WTC11 (cell line): ENCODE results near the gene ACSF3. TPM values are rescaled to one million over a fixed set of nuclear protein-coding genes. Genes with fewer than 3 reads are reported as not detected.

ENCODE experiments used
- ATAC-seq: fragments of 200-7000 bp; cut with Tn5 transposase; 2 replicates; pipeline ENCODE4 v1.10.0; 2021; ENCODE audit warnings: mild to moderate bottlenecking, moderate library complexity
- CTCF ChIA-PET: fragments of 300-600 bp; sonication (Branson Sonifier 250); formaldehyde crosslinking; loops from one replicate; lab custom pipeline; 2021; ENCODE audit warnings: antibody characterized with exemption; lab: Charles Lee
- POLR2A ChIA-PET: fragments of 350-600 bp; sonication (Branson Sonifier 250); formaldehyde crosslinking; loops from one replicate; lab custom pipeline; 2021; ENCODE audit warnings: antibody characterized with exemption; lab: Charles Lee
- DNase-seq: peaks from one replicate; pipeline ENCODE4 v3.0.0; 2021; ENCODE audit warnings: low spot score
- H3K27ac Mint-ChIP-seq: 2 replicates; pipeline ENCODE4 v1.8.0; 2021; ENCODE audit warnings: mixed read lengths
- H3K27me3 Mint-ChIP-seq: 2 replicates; pipeline ENCODE4 v1.8.0; 2021; ENCODE audit warnings: low read depth, mild to moderate bottlenecking, moderate library complexity, mixed read lengths
- H3K36me3 Mint-ChIP-seq: 2 replicates; pipeline ENCODE4 v1.8.0; 2021; ENCODE audit warnings: mixed read lengths
- H3K4me1 Mint-ChIP-seq: 2 replicates; pipeline ENCODE4 v1.8.0; 2022; ENCODE audit warnings: mixed read lengths
- H3K4me3 Mint-ChIP-seq: 2 replicates; pipeline ENCODE4 v1.8.0; 2021; ENCODE audit warnings: mild to moderate bottlenecking, moderate library complexity, mixed read lengths
- H3K9me3 Mint-ChIP-seq: 2 replicates; pipeline ENCODE4 v1.8.0; 2021; ENCODE audit warnings: mixed read lengths
- ATF1 ChIP-seq: sonication (generic); formaldehyde crosslinking; IDR thresholded peaks from 2 replicates; pipeline ENCODE4 v1.8.1; 2023; ENCODE audit warnings: mild to moderate bottlenecking, moderate library complexity, missing genetic modification reagents
- ELF4 ChIP-seq: sonication (generic); formaldehyde crosslinking; IDR thresholded peaks from 2 replicates; pipeline ENCODE4 v1.8.1; 2022; ENCODE audit warnings: low read depth, mild to moderate bottlenecking, moderate library complexity, missing genetic modification reagents
- FOXP1 ChIP-seq: sonication (generic); formaldehyde crosslinking; IDR thresholded peaks from 2 replicates; pipeline ENCODE4 v1.8.0; 2022; ENCODE audit warnings: missing genetic modification reagents, mild to moderate bottlenecking, moderate library complexity, borderline replicate concordance
- GABPB1 ChIP-seq: sonication (generic); formaldehyde crosslinking; IDR thresholded peaks from 2 replicates; pipeline ENCODE4 v1.8.1; 2023; ENCODE audit warnings: mild to moderate bottlenecking, missing genetic modification reagents
- GRHL2 ChIP-seq: fragments of 250-450 bp; sonication (Bioruptor Pico); IDR thresholded peaks from 2 replicates; pipeline ENCODE4 v1.8.0; 2022; ENCODE audit warnings: mild to moderate bottlenecking, moderate library complexity; ENCODE audit not compliant: insufficient replicate concordance, severe bottlenecking
- JUN ChIP-seq: sonication (generic); formaldehyde crosslinking; IDR thresholded peaks from 2 replicates; pipeline ENCODE4 v1.8.0; 2023; ENCODE audit warnings: mild to moderate bottlenecking, missing genetic modification reagents
- KAT7 ChIP-seq: sonication (generic); formaldehyde crosslinking; IDR thresholded peaks from 2 replicates; pipeline ENCODE4 v1.8.1; 2023; ENCODE audit warnings: missing genetic modification reagents, mild to moderate bottlenecking, borderline replicate concordance
- MYBL2 ChIP-seq: sonication (generic); formaldehyde crosslinking; IDR thresholded peaks from 2 replicates; pipeline ENCODE4 v1.8.1; 2023; ENCODE audit warnings: mild to moderate bottlenecking, moderate library complexity, missing genetic modification reagents
- NFYB ChIP-seq: sonication (generic); formaldehyde crosslinking; conservative IDR thresholded peaks from 2 replicates; pipeline ENCODE4 v1.8.0; 2022; ENCODE audit warnings: low read depth, missing genetic modification reagents
- NR2C2 ChIP-seq: sonication (generic); formaldehyde crosslinking; IDR thresholded peaks from 2 replicates; pipeline ENCODE4 v1.8.0; 2022; ENCODE audit warnings: mild to moderate bottlenecking, missing genetic modification reagents
- NR3C1 ChIP-seq: sonication (generic); formaldehyde crosslinking; conservative IDR thresholded peaks from 2 replicates; pipeline ENCODE4 v1.8.1; 2023; ENCODE audit warnings: low read depth, mild to moderate bottlenecking, missing genetic modification reagents
- SOX15 ChIP-seq: fragments of 250-450 bp; sonication (Bioruptor Pico); IDR thresholded peaks from 2 replicates; pipeline ENCODE4 v1.9.0; 2021; ENCODE audit warnings: mild to moderate bottlenecking
- SP1 ChIP-seq: sonication (generic); formaldehyde crosslinking; conservative IDR thresholded peaks from 2 replicates; pipeline ENCODE4 v1.8.1; 2022; ENCODE audit warnings: missing genetic modification reagents
- ZNF232 ChIP-seq: sonication (generic); formaldehyde crosslinking; IDR thresholded peaks from 2 replicates; pipeline ENCODE4 v1.8.0; 2022; ENCODE audit warnings: mild to moderate bottlenecking, missing genetic modification reagents
- ZNF317 ChIP-seq: sonication (generic); formaldehyde crosslinking; IDR thresholded peaks from 2 replicates; pipeline ENCODE4 v1.8.1; 2023; ENCODE audit warnings: low read depth, mild to moderate bottlenecking, moderate library complexity, missing genetic modification reagents, borderline replicate concordance
- ZNF416 ChIP-seq: fragments of 250-450 bp; sonication (Bioruptor Pico); IDR thresholded peaks from 2 replicates; pipeline ENCODE4 v1.9.0; 2021; ENCODE audit warnings: mild to moderate bottlenecking, inconsistent platforms
- ZNF671 ChIP-seq: fragments of 250-450 bp; sonication (Bioruptor Pico); IDR thresholded peaks from 2 replicates; pipeline ENCODE4 v1.8.0; 2021; ENCODE audit warnings: mild to moderate bottlenecking
- total RNA-seq: library from RNA; stranded (reverse); gene quantifications from 3 replicates; pipeline ENCODE4 v1.2.3, GENCODE V29; 2021
- TF ChIP-seq, protein P1 (sequence below): sonication (generic); formaldehyde crosslinking; IDR thresholded peaks from 2 replicates; pipeline ENCODE4 v1.8.0; 2022; ENCODE audit warnings: mild to moderate bottlenecking, missing genetic modification reagents
- TF ChIP-seq, protein P2 (sequence below): sonication (generic); formaldehyde crosslinking; IDR thresholded peaks from 2 replicates; pipeline ENCODE4 v1.8.0; 2022; ENCODE audit warnings: missing genetic modification reagents
- TF ChIP-seq, protein P3 (sequence below): sonication (generic); formaldehyde crosslinking; IDR thresholded peaks from 2 replicates; pipeline ENCODE4 v1.8.1; 2023; ENCODE audit warnings: mild to moderate bottlenecking, missing genetic modification reagents
- TF ChIP-seq, protein P4 (sequence below): sonication (generic); formaldehyde crosslinking; IDR thresholded peaks from 2 replicates; pipeline ENCODE4 v1.8.1; 2022; ENCODE audit warnings: low read depth, missing genetic modification reagents, borderline replicate concordance
- TF ChIP-seq, protein P5 (sequence below): sonication (generic); formaldehyde crosslinking; IDR thresholded peaks from 2 replicates; pipeline ENCODE4 v1.8.1; 2023; ENCODE audit warnings: mild to moderate bottlenecking, missing genetic modification reagents, moderate library complexity
- TF ChIP-seq, protein P6 (sequence below): fragments of 250-450 bp; sonication (Bioruptor Pico); IDR thresholded peaks from 2 replicates; pipeline ENCODE4 v1.9.0; 2021; ENCODE audit warnings: mild to moderate bottlenecking

The ACSF3 gene
- total RNA-seq, 1 experiment from 2014 or later, result 22.9 TPM

DNA sequence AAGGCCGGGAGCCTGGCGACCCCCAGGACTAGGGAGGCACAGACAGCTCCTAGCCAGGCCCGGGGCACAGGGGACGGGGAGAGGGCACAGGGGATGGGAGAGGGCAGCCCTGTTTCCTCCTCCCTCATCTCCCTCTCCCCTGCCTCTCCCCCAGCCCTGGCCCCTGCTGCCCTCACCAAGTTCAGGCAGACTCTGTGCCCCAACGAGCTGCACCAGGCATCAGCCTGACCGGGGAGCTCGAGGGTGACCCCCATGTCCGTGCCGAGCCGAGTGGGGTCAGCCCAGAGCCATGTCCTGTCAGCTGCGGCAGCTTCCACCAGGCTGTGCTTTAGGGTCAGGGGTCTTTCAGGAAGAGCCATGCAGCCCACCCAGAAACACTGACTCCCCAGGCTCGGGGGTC lies 83.8 kb downstream of the ACSF3 start:
- no peaks in the 10 kb centered on the region for H3K9me3 Mint-ChIP-seq
- TF ChIP-seq, protein P1, sequence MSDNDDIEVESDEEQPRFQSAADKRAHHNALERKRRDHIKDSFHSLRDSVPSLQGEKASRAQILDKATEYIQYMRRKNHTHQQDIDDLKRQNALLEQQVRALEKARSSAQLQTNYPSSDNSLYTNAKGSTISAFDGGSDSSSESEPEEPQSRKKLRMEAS (CRISPR knock-in tag), result no peak
- TF ChIP-seq NFYB (CRISPR knock-in tag), result no peak
- TF ChIP-seq, protein P2, sequence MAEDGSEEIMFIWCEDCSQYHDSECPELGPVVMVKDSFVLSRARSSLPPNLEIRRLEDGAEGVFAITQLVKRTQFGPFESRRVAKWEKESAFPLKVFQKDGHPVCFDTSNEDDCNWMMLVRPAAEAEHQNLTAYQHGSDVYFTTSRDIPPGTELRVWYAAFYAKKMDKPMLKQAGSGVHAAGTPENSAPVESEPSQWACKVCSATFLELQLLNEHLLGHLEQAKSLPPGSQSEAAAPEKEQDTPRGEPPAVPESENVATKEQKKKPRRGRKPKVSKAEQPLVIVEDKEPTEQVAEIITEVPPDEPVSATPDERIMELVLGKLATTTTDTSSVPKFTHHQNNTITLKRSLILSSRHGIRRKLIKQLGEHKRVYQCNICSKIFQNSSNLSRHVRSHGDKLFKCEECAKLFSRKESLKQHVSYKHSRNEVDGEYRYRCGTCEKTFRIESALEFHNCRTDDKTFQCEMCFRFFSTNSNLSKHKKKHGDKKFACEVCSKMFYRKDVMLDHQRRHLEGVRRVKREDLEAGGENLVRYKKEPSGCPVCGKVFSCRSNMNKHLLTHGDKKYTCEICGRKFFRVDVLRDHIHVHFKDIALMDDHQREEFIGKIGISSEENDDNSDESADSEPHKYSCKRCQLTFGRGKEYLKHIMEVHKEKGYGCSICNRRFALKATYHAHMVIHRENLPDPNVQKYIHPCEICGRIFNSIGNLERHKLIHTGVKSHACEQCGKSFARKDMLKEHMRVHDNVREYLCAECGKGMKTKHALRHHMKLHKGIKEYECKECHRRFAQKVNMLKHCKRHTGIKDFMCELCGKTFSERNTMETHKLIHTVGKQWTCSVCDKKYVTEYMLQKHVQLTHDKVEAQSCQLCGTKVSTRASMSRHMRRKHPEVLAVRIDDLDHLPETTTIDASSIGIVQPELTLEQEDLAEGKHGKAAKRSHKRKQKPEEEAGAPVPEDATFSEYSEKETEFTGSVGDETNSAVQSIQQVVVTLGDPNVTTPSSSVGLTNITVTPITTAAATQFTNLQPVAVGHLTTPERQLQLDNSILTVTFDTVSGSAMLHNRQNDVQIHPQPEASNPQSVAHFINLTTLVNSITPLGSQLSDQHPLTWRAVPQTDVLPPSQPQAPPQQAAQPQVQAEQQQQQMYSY (CRISPR knock-in tag), result no peak
- TF ChIP-seq, protein P3, sequence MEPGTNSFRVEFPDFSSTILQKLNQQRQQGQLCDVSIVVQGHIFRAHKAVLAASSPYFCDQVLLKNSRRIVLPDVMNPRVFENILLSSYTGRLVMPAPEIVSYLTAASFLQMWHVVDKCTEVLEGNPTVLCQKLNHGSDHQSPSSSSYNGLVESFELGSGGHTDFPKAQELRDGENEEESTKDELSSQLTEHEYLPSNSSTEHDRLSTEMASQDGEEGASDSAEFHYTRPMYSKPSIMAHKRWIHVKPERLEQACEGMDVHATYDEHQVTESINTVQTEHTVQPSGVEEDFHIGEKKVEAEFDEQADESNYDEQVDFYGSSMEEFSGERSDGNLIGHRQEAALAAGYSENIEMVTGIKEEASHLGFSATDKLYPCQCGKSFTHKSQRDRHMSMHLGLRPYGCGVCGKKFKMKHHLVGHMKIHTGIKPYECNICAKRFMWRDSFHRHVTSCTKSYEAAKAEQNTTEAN (CRISPR knock-in tag), result no peak
- TF ChIP-seq MYBL2 (CRISPR knock-in tag), result no peak
- TF ChIP-seq ZNF416 (CRISPR knock-in tag), result no peak
- TF ChIP-seq NR3C1, result no peak
- no peak for TF ChIP-seq SP1 (CRISPR knock-in tag)
- no peak for TF ChIP-seq ZNF317 (CRISPR knock-in tag)
- TF ChIP-seq FOXP1 (CRISPR knock-in tag), result no peak
- TF ChIP-seq JUN, result no peak
- TF ChIP-seq, protein P4, sequence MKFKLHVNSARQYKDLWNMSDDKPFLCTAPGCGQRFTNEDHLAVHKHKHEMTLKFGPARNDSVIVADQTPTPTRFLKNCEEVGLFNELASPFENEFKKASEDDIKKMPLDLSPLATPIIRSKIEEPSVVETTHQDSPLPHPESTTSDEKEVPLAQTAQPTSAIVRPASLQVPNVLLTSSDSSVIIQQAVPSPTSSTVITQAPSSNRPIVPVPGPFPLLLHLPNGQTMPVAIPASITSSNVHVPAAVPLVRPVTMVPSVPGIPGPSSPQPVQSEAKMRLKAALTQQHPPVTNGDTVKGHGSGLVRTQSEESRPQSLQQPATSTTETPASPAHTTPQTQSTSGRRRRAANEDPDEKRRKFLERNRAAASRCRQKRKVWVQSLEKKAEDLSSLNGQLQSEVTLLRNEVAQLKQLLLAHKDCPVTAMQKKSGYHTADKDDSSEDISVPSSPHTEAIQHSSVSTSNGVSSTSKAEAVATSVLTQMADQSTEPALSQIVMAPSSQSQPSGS (CRISPR knock-in tag), result no peak
- peaks cover 7% of the 10 kb centered on the region; the same call in 1 of the 2 replicates for H3K4me1 Mint-ChIP-seq
- CTCF ChIA-PET, result interaction anchor here (1.0 to 1.5 kb wide), 3 partner anchors 10 to 440 kb away, joined by 3 to 10 read pairs (median 8); no protein-coding TSS in a partner anchor
- peaks cover 2% of the 10 kb centered on the region; the same call in 1 of the 2 replicates for H3K27me3 Mint-ChIP-seq
- no peak overlapping the region for H3K27ac Mint-ChIP-seq
- POLR2A ChIA-PET, result interaction anchor here (0.5 kb wide), 1 partner anchor 48 kb away, joined by 5 read pairs; no protein-coding TSS in a partner anchor
- no peaks in the 10 kb centered on the region for H3K36me3 Mint-ChIP-seq
- DNase-seq, result no peak
- H3K4me3 Mint-ChIP-seq, result no peak overlapping the region
- ATAC-seq, result no peak

DNA sequence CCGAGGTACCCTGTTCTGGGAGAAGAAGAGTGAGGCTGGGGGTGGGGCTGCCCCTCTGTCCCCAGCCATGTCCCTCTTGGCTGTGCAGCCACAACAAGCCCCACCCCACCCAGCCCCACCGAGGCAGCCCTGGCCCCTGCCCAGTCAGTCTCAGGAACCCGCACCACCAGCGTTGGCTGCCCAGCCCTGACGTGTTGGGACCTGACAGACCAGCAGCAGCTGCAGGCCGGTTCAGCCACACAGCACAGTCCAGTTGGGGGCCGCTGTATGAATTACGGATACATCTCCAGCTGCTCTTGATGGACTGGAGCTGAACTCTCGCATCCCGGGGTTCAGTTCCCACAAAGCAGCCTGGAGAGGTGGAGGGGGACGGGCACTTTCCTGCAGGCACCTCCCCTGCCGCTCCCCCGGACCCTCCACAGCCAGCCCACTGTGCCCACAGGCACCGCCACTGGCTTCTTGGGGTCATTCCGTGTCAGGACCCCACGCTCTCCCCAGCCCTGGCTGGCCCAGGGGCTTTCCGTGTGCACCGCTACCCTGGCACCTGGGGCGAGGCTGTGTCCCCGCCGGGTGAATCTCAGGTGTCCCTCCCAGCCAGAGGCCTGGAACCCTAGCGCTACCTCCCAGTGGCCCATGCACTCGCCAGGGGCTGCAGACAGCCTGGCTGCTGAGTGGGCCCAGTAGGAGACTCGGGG lies 84.9 kb downstream of the ACSF3 start:
- Mint-ChIP-seq H3K9me3 (no peaks in the 10 kb centered on the region), H3K4me3 (no peak overlapping the region), H3K4me1 (0 out of 2 replicates have a peak, but pooled peaks cover 4% of the 10 kb centered on the region), H3K27me3 (peaks cover 2% of the 10 kb centered on the region; the same call in 1 of the 2 replicates), H3K36me3 (no peaks in the 10 kb centered on the region), H3K27ac (no peak overlapping the region)
- CTCF ChIA-PET, result no interaction called here
- POLR2A ChIA-PET, result no interaction called here
- no peak for DNase-seq
- no peak for ATAC-seq
- TF ChIP-seq ZNF232 (no peak), GABPB1 (CRISPR knock-in tag) (no peak)

DNA sequence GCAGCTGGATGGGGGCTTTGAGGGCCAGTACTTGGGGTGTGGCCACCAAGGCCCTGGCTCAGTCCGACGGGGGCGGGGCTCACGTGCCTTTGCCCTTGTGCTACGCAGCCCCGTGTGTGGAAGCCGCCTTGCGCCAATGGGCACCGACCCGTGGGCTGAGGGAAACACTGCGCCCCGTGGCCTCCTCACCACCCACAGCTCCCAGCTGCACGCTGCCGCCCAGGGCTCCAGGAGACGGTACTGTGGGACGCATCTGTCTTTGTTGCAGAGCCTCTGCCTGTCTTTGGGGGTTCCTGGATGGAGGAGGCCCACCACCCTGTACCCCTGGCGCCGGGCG lies 85.5 kb downstream of the ACSF3 start:
- Mint-ChIP-seq H3K4me1 (0 out of 2 replicates have a peak, but pooled peaks cover 3% of the 10 kb centered on the region), H3K27me3 (peaks cover 2% of the 10 kb centered on the region; the same call in 1 of the 2 replicates), H3K27ac (no peak overlapping the region), H3K9me3 (no peaks in the 10 kb centered on the region), H3K4me3 (no peak overlapping the region), H3K36me3 (no peaks in the 10 kb centered on the region)
- ChIA-PET POLR2A (no interaction called here), CTCF (no interaction called here)
- no peak for DNase-seq
- ATAC-seq, result no peak
- TF ChIP-seq ELF4 (CRISPR knock-in tag) (no peak), ZNF232 (no peak), GRHL2 (CRISPR knock-in tag) (no peak), KAT7 (CRISPR knock-in tag) (no peak), NR2C2 (CRISPR knock-in tag) (no peak), ATF1 (CRISPR knock-in tag) (no peak), ZNF671 (no peak), SOX15 (no peak)
- TF ChIP-seq, protein P5, sequence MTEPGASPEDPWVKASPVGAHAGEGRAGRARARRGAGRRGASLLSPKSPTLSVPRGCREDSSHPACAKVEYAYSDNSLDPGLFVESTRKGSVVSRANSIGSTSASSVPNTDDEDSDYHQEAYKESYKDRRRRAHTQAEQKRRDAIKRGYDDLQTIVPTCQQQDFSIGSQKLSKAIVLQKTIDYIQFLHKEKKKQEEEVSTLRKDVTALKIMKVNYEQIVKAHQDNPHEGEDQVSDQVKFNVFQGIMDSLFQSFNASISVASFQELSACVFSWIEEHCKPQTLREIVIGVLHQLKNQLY, result no peak
- TF ChIP-seq, protein P6, sequence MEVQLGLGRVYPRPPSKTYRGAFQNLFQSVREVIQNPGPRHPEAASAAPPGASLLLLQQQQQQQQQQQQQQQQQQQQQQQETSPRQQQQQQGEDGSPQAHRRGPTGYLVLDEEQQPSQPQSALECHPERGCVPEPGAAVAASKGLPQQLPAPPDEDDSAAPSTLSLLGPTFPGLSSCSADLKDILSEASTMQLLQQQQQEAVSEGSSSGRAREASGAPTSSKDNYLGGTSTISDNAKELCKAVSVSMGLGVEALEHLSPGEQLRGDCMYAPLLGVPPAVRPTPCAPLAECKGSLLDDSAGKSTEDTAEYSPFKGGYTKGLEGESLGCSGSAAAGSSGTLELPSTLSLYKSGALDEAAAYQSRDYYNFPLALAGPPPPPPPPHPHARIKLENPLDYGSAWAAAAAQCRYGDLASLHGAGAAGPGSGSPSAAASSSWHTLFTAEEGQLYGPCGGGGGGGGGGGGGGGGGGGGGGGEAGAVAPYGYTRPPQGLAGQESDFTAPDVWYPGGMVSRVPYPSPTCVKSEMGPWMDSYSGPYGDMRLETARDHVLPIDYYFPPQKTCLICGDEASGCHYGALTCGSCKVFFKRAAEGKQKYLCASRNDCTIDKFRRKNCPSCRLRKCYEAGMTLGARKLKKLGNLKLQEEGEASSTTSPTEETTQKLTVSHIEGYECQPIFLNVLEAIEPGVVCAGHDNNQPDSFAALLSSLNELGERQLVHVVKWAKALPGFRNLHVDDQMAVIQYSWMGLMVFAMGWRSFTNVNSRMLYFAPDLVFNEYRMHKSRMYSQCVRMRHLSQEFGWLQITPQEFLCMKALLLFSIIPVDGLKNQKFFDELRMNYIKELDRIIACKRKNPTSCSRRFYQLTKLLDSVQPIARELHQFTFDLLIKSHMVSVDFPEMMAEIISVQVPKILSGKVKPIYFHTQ (CRISPR knock-in tag), result no peak
